ENCODE results near the gene MYOM1. TPM values are rescaled to one million over a fixed set of nuclear protein-coding genes. Genes with fewer than 3 reads are reported as not detected.

MYOM1 gene
- polyA plus RNA-seq, 1 donor: 8.7 TPM

GRCh38 chr18:3152294-3152693 lies 67.5 kb downstream of the MYOM1 start:
- H3K9me3 ChIP-seq (ENCODE audit: control insufficient read depth, low read depth, low read length): no peaks in the 10 kb centered on the region
- H3K27ac ChIP-seq (ENCODE audit: low read length): no peak overlapping the region
- H3K27me3 ChIP-seq (ENCODE audit: control insufficient read depth, insufficient read depth, low read length): no peaks in the 10 kb centered on the region
- H3K36me3 ChIP-seq (ENCODE audit: control insufficient read depth, insufficient read depth, low read length): no peaks in the 10 kb centered on the region
- no peak for DNase-seq
- WGBS (ENCODE audit: insufficient coverage, low lambda C conversion rate): no CpG with 5 or more reads among the region's 1 CpG
- peaks cover 3% of the 10 kb centered on the region for H3K4me1 ChIP-seq (ENCODE audit: control insufficient read depth, insufficient read depth, low read length)
- H3K4me3 ChIP-seq (ENCODE audit: low read length): no peak overlapping the region

- Histone ChIP-seq H3K27ac (ENCODE audit: low read length) (no peak overlapping the region), H3K4me3 (ENCODE audit: low read length) (peak overlapping the region; percentile 29), H3K27me3 (ENCODE audit: control insufficient read depth, insufficient read depth, low read length) (no peaks in the 10 kb centered on the region), H3K36me3 (ENCODE audit: control insufficient read depth, insufficient read depth, low read length) (no peaks in the 10 kb centered on the region), H3K4me1 (ENCODE audit: control insufficient read depth, insufficient read depth, low read length) (peaks cover 3% of the 10 kb centered on the region), H3K9me3 (ENCODE audit: control insufficient read depth, low read depth, low read length) (no peaks in the 10 kb centered on the region)
- WGBS (ENCODE audit: insufficient coverage, low lambda C conversion rate): 29% methylated on average over 1 of the region's 18 CpGs
- peak in 1 of 2 donors; percentile 32 for DNase-seq
These were observed 68.1 kb downstream of the MYOM1 start for GRCh38 chr18:3151399-3152264.

- no peaks in the 10 kb centered on the region for H3K36me3 ChIP-seq (ENCODE audit: control insufficient read depth, insufficient read depth, low read length)
- WGBS (ENCODE audit: insufficient coverage, low lambda C conversion rate): 100% methylated on average over 1 of the region's 2 CpGs
- no peak overlapping the region for H3K27ac ChIP-seq (ENCODE audit: low read length)
- H3K9me3 ChIP-seq (ENCODE audit: control insufficient read depth, low read depth, low read length): no peaks in the 10 kb centered on the region
- no peak overlapping the region for H3K4me3 ChIP-seq (ENCODE audit: low read length)
- H3K27me3 ChIP-seq (ENCODE audit: control insufficient read depth, insufficient read depth, low read length): no peaks in the 10 kb centered on the region
- DNase-seq: no peak
- peaks cover 3% of the 10 kb centered on the region for H3K4me1 ChIP-seq (ENCODE audit: control insufficient read depth, insufficient read depth, low read length)
These were observed 69.1 kb downstream of the MYOM1 start for GRCh38 chr18:3150688-3151087.

- DNase-seq: no peak
- Histone ChIP-seq H3K9me3 (ENCODE audit: control insufficient read depth, low read depth, low read length) (no peaks in the 10 kb centered on the region), H3K27me3 (ENCODE audit: control insufficient read depth, insufficient read depth, low read length) (no peaks in the 10 kb centered on the region), H3K4me3 (ENCODE audit: low read length) (no peak overlapping the region), H3K27ac (ENCODE audit: low read length) (no peak overlapping the region), H3K36me3 (ENCODE audit: control insufficient read depth, insufficient read depth, low read length) (no peaks in the 10 kb centered on the region), H3K4me1 (ENCODE audit: control insufficient read depth, insufficient read depth, low read length) (peaks cover 3% of the 10 kb centered on the region)
- WGBS (ENCODE audit: insufficient coverage, low lambda C conversion rate): no CpG with 5 or more reads among the region's 5 CpGs
These were observed 69.5 kb downstream of the MYOM1 start for GRCh38 chr18:3150274-3150673.

GRCh38 chr18:3148930-3149535 lies 70.7 kb downstream of the MYOM1 start:
- DNase-seq: no peak

GRCh38 chr18:3147935-3148554 lies 71.7 kb downstream of the MYOM1 start:
- Histone ChIP-seq H3K27ac (ENCODE audit: low read length) (no peak overlapping the region), H3K9me3 (ENCODE audit: control insufficient read depth, low read depth, low read length) (peaks cover 3% of the 10 kb centered on the region), H3K4me3 (ENCODE audit: low read length) (no peak overlapping the region), H3K4me1 (ENCODE audit: control insufficient read depth, insufficient read depth, low read length) (peaks cover under 1% of the 10 kb centered on the region), H3K36me3 (ENCODE audit: control insufficient read depth, insufficient read depth, low read length) (no peaks in the 10 kb centered on the region), H3K27me3 (ENCODE audit: control insufficient read depth, insufficient read depth, low read length) (no peaks in the 10 kb centered on the region)
- WGBS (ENCODE audit: insufficient coverage, low lambda C conversion rate): 82% methylated on average over 3 of the region's 8 CpGs
- DNase-seq: no peak

More at GRCh38 chr18:3148930-3149535, 70.7 kb downstream of the MYOM1 start:
- H3K27me3 ChIP-seq (ENCODE audit: control insufficient read depth, insufficient read depth, low read length): no peaks in the 10 kb centered on the region
- H3K4me1 ChIP-seq (ENCODE audit: control insufficient read depth, insufficient read depth, low read length): peaks cover 3% of the 10 kb centered on the region
- no CpG with 5 or more reads among the region's 4 CpGs for WGBS (ENCODE audit: insufficient coverage, low lambda C conversion rate)
- H3K4me3 ChIP-seq (ENCODE audit: low read length): no peak overlapping the region
- H3K36me3 ChIP-seq (ENCODE audit: control insufficient read depth, insufficient read depth, low read length): no peaks in the 10 kb centered on the region
- no peak overlapping the region for H3K27ac ChIP-seq (ENCODE audit: low read length)
- no peaks in the 10 kb centered on the region for H3K9me3 ChIP-seq (ENCODE audit: control insufficient read depth, low read depth, low read length)

- peaks cover 5% of the 10 kb centered on the region for H3K4me1 ChIP-seq (ENCODE audit: control insufficient read depth, insufficient read depth, low read length)
- H3K4me3 ChIP-seq (ENCODE audit: low read length): no peak overlapping the region
- H3K9me3 ChIP-seq (ENCODE audit: control insufficient read depth, low read depth, low read length): peaks cover 5% of the 10 kb centered on the region
- no peaks in the 10 kb centered on the region for H3K36me3 ChIP-seq (ENCODE audit: control insufficient read depth, insufficient read depth, low read length)
- DNase-seq: no peak
- WGBS (ENCODE audit: insufficient coverage, low lambda C conversion rate): 100% methylated on average over 1 of the region's 10 CpGs
- no peak overlapping the region for H3K27ac ChIP-seq (ENCODE audit: low read length)
- no peaks in the 10 kb centered on the region for H3K27me3 ChIP-seq (ENCODE audit: control insufficient read depth, insufficient read depth, low read length)
These were observed 78.7 kb downstream of the MYOM1 start for GRCh38 chr18:3140986-3141639.

- Histone ChIP-seq H3K4me1 (ENCODE audit: control insufficient read depth, insufficient read depth, low read length) (peaks cover 5% of the 10 kb centered on the region), H3K9me3 (ENCODE audit: control insufficient read depth, low read depth, low read length) (peaks cover 5% of the 10 kb centered on the region), H3K27me3 (ENCODE audit: control insufficient read depth, insufficient read depth, low read length) (no peaks in the 10 kb centered on the region), H3K4me3 (ENCODE audit: low read length) (no peak overlapping the region), H3K27ac (ENCODE audit: low read length) (no peak overlapping the region), H3K36me3 (ENCODE audit: control insufficient read depth, insufficient read depth, low read length) (no peaks in the 10 kb centered on the region)
- DNase-seq: no peak
These were observed 79.4 kb downstream of the MYOM1 start for GRCh38 chr18:3140342-3140741.

- no CpG with 5 or more reads among the region's 5 CpGs for WGBS (ENCODE audit: insufficient coverage, low lambda C conversion rate)
- peaks cover 5% of the 10 kb centered on the region for H3K9me3 ChIP-seq (ENCODE audit: control insufficient read depth, low read depth, low read length)
These were observed 80.4 kb downstream of the MYOM1 start for GRCh38 chr18:3139406-3139805.

GRCh38 chr18:3138274-3138975 lies 81.3 kb downstream of the MYOM1 start:
- H3K27me3 ChIP-seq (ENCODE audit: control insufficient read depth, insufficient read depth, low read length): no peaks in the 10 kb centered on the region
- no peaks in the 10 kb centered on the region for H3K36me3 ChIP-seq (ENCODE audit: control insufficient read depth, insufficient read depth, low read length)
- peak overlapping the region; percentile 33 for H3K27ac ChIP-seq (ENCODE audit: low read length)
- peak in 1 of 2 donors; percentile 65 for DNase-seq
- H3K4me3 ChIP-seq (ENCODE audit: low read length): no peak overlapping the region
- 33% methylated on average over 1 of the region's 11 CpGs for WGBS (ENCODE audit: insufficient coverage, low lambda C conversion rate)
- H3K4me1 ChIP-seq (ENCODE audit: control insufficient read depth, insufficient read depth, low read length): peaks cover 5% of the 10 kb centered on the region
- H3K9me3 ChIP-seq (ENCODE audit: control insufficient read depth, low read depth, low read length): peaks cover 3% of the 10 kb centered on the region

More at GRCh38 chr18:3139406-3139805, 80.4 kb downstream of the MYOM1 start:
- Histone ChIP-seq H3K27me3 (ENCODE audit: control insufficient read depth, insufficient read depth, low read length) (no peaks in the 10 kb centered on the region), H3K4me3 (ENCODE audit: low read length) (no peak overlapping the region), H3K4me1 (ENCODE audit: control insufficient read depth, insufficient read depth, low read length) (peaks cover 5% of the 10 kb centered on the region), H3K36me3 (ENCODE audit: control insufficient read depth, insufficient read depth, low read length) (no peaks in the 10 kb centered on the region), H3K27ac (ENCODE audit: low read length) (no peak overlapping the region)
- no peak for DNase-seq

All from large intestine (tissue), 3 donors.